ENCODE measurements around the gene CKS1B.

Gene CKS1B

DNA sequence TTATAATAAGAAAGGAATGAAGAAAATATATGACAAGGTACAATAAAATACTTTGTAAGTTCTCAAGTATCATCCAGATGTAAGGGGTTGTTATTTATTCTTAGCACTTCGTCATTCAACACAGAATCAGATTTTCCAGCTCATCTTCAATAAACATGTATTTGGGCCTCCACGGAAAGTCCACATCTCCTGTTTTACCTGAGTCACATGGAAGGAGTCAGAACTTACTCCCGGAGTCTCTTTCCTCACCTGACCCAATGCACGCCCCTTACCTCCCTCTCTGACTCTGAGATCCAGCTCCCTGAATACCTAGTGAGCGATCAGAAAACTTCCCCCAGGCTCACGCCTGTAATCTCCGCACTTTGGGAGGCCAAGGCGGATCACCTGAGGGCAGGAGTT lies 36.5 kb upstream of the CKS1B start:
- Histone ChIP-seq H3K27me3 (ENCODE audit: control insufficient read depth in 5 of 5, insufficient read depth in 4 of 5, low read length in 5 of 5) (no peaks in the 10 kb centered on the region), H3K4me3 (ENCODE audit: low read depth in 1 of 5, low read length in 5 of 5) (peak overlapping the region in 4 of 5 donors; percentile 95 to 99 (median 96)), H3K4me1 (ENCODE audit: control insufficient read depth in 5 of 5, insufficient read depth in 5 of 5, low read length in 5 of 5) (peaks cover 11 to 57% (median 52%) of the 10 kb centered on the region in 5 donors), H3K9me3 (ENCODE audit: control insufficient read depth in 5 of 5, low read length in 5 of 5) (no peaks in the 10 kb centered on the region), H3K36me3 (ENCODE audit: control insufficient read depth in 5 of 5, insufficient read depth in 5 of 5, low read length in 5 of 5) (no peaks in the 10 kb centered on the region), H3K27ac (ENCODE audit: low read depth, low read length) (peak overlapping the region; percentile 100), H3K9ac (ENCODE audit: low read length in 5 of 5) (peak overlapping the region; percentile 82 to 97 (median 94))

DNA sequence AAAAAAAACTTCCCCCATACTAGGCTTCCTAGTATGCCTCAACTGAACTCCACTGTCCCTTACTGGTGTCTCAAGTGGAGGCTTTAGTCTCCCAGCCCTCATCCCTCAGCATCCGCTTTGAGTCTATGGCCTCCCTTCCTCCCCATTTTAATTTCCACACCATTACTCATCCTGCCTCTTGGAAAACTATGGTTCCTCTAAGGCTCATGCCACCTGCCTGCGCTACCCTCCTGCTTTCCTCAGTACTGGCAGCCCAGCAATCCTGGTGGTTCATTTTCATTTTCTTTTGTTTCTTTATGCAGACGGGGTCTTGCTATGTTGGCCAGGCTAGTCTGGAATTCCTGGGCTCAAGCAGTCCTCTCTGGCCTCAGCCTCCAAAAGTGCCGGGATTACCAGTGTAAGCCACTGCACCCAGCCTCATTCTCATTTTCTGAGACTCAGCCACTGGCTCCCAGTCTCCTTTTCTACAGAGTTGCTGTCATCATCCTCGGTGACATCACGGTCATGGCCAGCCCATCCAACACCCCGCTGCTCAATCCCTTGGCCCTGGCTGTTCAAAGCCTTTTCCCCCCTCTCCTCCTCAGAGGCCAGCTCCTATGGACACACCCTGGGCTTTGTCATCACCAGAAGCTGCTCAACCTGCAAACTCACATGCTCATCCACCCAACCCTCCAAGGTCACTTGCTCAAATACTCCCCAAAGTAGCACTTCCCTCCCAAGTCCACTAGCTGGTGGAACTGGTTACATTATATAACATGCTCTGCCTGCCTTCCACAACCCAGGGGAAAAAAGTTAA lies 35.7 kb upstream of the CKS1B start:
- Histone ChIP-seq H3K27me3 (ENCODE audit: control insufficient read depth in 5 of 5, insufficient read depth in 4 of 5, low read length in 5 of 5) (no peaks in the 10 kb centered on the region), H3K9ac (ENCODE audit: low read length in 5 of 5) (no peak overlapping the region), H3K4me3 (ENCODE audit: low read depth in 1 of 5, low read length in 5 of 5) (no peak overlapping the region), H3K27ac (ENCODE audit: low read depth, low read length) (peak overlapping the region; percentile 100), H3K4me1 (ENCODE audit: control insufficient read depth in 5 of 5, insufficient read depth in 5 of 5, low read length in 5 of 5) (peaks cover 13 to 66% (median 59%) of the 10 kb centered on the region in 5 donors), H3K9me3 (ENCODE audit: control insufficient read depth in 5 of 5, low read length in 5 of 5) (no peaks in the 10 kb centered on the region), H3K36me3 (ENCODE audit: control insufficient read depth in 5 of 5, insufficient read depth in 5 of 5, low read length in 5 of 5) (no peaks in the 10 kb centered on the region)

DNA sequence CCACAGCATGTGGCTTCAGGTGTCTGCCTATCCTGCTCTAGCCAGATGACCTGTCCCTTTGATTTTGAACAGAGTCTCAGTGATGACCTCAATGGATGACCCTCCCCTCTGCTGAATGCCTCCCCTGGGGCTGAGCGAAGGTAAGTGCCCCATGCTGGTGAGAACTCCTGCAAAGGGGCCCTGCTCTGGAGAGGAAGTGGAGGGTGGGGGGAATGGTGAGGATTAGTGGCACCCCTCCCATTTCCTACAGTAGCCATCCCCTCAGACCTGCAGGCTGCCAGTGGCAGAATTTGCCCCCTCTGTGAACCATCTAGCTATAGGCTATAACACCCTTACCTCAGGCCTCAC lies 34.3 kb upstream of the CKS1B start:
- H3K36me3 ChIP-seq (ENCODE audit: control insufficient read depth in 5 of 5, insufficient read depth in 5 of 5, low read length in 5 of 5), result peaks cover 0 to 4% (median 2%) of the 10 kb centered on the region in 5 donors
- no peaks in the 10 kb centered on the region for H3K9me3 ChIP-seq (ENCODE audit: control insufficient read depth in 5 of 5, low read length in 5 of 5)
- peak overlapping the region; percentile 74 for H3K27ac ChIP-seq (ENCODE audit: low read depth, low read length)
- no peak overlapping the region for H3K9ac ChIP-seq (ENCODE audit: low read length in 5 of 5)
- peaks cover 21 to 77% (median 70%) of the 10 kb centered on the region in 5 donors for H3K4me1 ChIP-seq (ENCODE audit: control insufficient read depth in 5 of 5, insufficient read depth in 5 of 5, low read length in 5 of 5)
- H3K27me3 ChIP-seq (ENCODE audit: control insufficient read depth in 5 of 5, insufficient read depth in 4 of 5, low read length in 5 of 5), result no peaks in the 10 kb centered on the region
- H3K4me3 ChIP-seq (ENCODE audit: low read depth in 1 of 5, low read length in 5 of 5), result no peak overlapping the region

DNA sequence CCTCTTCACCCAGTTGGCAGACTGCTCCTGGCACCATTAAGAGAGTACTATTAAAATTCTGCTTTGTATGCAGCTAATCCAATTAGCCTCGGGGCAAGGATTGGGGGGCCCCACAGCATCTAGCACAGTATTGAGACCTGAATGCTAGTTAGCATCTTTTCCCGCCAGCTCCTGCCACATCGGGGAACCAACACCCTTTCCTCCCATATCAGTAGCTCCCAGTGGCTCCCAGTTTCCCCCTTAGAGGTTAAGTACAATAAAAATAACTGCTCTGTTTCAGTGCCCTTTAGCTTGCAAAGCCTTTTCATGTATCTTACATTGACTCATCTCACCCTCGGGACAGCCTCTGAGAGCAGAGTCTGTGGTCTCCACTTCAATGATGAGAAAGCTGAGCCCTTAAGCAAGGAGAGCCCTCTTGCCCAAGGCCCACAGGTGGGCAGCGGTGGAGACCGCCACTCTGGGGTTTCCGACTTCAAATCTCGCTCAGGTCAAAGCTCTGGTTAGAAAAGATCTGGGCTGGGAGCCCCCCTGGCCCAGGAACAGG lies 33.8 kb upstream of the CKS1B start:
- Histone ChIP-seq H3K27ac (ENCODE audit: low read depth, low read length) (peak overlapping the region; percentile 74), H3K4me3 (ENCODE audit: low read depth in 1 of 5, low read length in 5 of 5) (no peak overlapping the region), H3K9me3 (ENCODE audit: control insufficient read depth in 5 of 5, low read length in 5 of 5) (no peaks in the 10 kb centered on the region), H3K36me3 (ENCODE audit: control insufficient read depth in 5 of 5, insufficient read depth in 5 of 5, low read length in 5 of 5) (peaks cover 0 to 7% (median 2%) of the 10 kb centered on the region in 5 donors), H3K9ac (ENCODE audit: low read length in 5 of 5) (peak overlapping the region in 1 of 5 donors; percentile 3), H3K27me3 (ENCODE audit: control insufficient read depth in 5 of 5, insufficient read depth in 4 of 5, low read length in 5 of 5) (no peaks in the 10 kb centered on the region), H3K4me1 (ENCODE audit: control insufficient read depth in 5 of 5, insufficient read depth in 5 of 5, low read length in 5 of 5) (peaks cover 21 to 78% (median 73%) of the 10 kb centered on the region in 5 donors)

DNA sequence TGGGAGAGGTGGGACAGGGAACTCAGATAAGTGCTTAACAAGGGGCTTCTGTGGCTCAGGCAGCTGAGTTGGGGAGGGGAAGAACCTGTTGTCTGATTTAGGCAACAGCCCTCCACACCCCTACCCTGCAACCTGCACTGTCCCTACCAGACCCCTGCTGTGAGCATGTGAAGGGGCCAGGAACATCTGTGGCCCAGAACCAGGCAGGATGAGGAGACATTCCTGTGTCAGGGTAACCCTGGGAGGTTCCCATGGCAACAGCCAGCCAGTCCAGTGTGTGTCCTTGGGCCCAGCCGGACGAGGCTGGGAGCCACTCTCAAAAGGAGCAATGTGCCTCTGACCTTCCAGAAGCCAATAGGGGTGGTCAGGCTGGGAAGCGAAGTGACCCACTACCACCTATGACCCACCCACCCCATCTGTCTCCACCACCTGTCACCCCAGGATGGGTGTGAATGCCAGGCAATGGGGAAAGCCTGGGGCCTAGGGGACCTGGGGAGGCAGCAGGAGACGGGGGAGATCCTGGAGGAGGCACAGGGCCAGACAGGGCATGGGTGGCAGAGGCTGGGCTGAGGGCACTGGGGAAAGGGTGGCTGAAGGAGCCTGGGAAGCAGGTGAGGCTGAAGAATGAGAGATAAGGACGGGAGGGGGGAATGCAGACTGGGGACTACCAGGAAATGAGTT lies 33.0 kb upstream of the CKS1B start:
- Histone ChIP-seq H3K27ac (ENCODE audit: low read depth, low read length) (peak overlapping the region; percentile 74), H3K4me1 (ENCODE audit: control insufficient read depth in 5 of 5, insufficient read depth in 5 of 5, low read length in 5 of 5) (peaks cover 21 to 77% (median 73%) of the 10 kb centered on the region in 5 donors), H3K27me3 (ENCODE audit: control insufficient read depth in 5 of 5, insufficient read depth in 4 of 5, low read length in 5 of 5) (no peaks in the 10 kb centered on the region), H3K9ac (ENCODE audit: low read length in 5 of 5) (peak overlapping the region; percentile 45 to 63 (median 52)), H3K9me3 (ENCODE audit: control insufficient read depth in 5 of 5, low read length in 5 of 5) (no peaks in the 10 kb centered on the region), H3K36me3 (ENCODE audit: control insufficient read depth in 5 of 5, insufficient read depth in 5 of 5, low read length in 5 of 5) (peaks cover 0 to 15% (median 6%) of the 10 kb centered on the region in 5 donors), H3K4me3 (ENCODE audit: low read depth in 1 of 5, low read length in 5 of 5) (no peak overlapping the region)

DNA sequence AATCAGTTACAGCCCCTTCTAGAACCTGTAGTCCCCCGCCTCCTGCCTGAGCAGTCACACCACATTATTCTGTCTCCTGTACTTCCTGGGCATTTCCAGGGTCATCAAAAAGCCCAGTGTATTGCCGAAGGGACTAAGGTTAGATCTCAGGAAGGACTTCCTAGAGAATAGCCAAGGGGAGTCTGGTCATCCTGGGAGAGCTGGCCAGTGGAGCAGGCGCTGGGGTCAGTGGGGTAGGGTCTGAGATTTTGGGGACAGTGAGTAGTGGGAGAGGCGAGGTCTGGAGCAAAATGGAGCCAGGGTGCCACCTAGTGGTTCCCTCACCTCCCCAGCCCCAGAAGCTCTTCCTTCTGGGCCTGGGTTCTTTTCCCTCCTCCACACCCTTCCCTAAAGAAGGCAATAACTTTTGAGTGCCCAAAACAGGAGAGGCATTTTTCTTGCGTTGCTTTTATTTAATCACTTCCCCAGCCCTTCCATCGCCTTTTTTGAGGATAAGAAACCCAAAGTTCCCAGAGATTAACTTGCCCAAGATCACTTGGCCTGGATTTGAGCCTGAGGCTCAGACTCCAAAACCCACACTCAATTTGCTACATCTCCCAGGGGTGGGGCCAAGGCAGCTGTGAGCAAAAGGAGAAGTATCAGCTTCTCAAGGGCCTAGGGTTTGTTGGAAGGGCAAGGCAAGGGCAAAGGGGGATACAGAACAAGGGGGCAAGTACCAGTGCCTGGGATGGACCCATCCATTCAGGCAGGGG lies 30.7 kb upstream of the CKS1B start:
- Histone ChIP-seq H3K9me3 (ENCODE audit: control insufficient read depth in 5 of 5, low read length in 5 of 5) (no peaks in the 10 kb centered on the region), H3K4me1 (ENCODE audit: control insufficient read depth in 5 of 5, insufficient read depth in 5 of 5, low read length in 5 of 5) (peaks cover 21 to 67% (median 66%) of the 10 kb centered on the region in 5 donors), H3K4me3 (ENCODE audit: low read depth in 1 of 5, low read length in 5 of 5) (no peak overlapping the region), H3K27ac (ENCODE audit: low read depth, low read length) (peak overlapping the region; percentile 74), H3K36me3 (ENCODE audit: control insufficient read depth in 5 of 5, insufficient read depth in 5 of 5, low read length in 5 of 5) (peaks cover 0 to 36% (median 21%) of the 10 kb centered on the region in 5 donors), H3K9ac (ENCODE audit: low read length in 5 of 5) (peak overlapping the region; percentile 16 to 72 (median 52)), H3K27me3 (ENCODE audit: control insufficient read depth in 5 of 5, insufficient read depth in 4 of 5, low read length in 5 of 5) (no peaks in the 10 kb centered on the region)

DNA sequence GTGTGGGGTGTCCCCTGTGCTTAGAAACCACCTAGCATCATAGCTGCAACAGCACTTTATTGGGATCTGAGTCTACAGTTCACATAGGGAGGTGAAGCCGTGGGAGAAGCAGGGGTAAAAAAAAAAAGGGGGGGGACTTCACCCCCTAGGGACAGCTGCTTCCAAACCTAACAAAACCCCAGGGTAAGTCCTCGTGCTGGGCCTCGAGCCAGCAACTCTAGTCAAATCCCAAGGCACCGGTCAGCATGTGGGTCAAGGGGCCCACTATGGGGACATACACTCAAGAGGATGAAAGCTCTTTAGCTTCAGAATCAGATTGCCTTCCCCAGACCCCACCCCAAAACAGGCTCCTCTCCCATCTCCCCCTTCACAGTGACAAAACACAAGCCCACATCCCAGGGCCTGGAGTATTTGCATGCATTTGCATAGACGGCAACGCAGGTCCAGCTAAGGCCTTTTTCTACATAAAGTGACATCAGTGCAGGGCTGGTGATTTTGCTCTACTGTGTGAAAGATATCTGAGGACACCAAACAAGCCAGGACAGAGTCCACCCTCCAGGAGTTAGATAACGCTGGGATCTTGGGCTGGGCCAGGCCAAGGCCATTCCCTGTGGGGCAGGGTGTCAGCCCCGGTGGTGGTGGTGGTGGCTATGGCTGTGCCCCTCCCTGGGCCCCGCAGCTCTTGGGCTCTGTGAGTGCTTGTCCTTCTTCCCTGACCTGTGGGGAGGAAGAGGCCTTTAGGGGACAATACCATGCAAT lies 29.9 kb upstream of the CKS1B start:
- H3K27ac ChIP-seq (ENCODE audit: low read depth, low read length), result peak overlapping the region; percentile 74
- no peaks in the 10 kb centered on the region for H3K9me3 ChIP-seq (ENCODE audit: control insufficient read depth in 5 of 5, low read length in 5 of 5)
- no peaks in the 10 kb centered on the region for H3K27me3 ChIP-seq (ENCODE audit: control insufficient read depth in 5 of 5, insufficient read depth in 4 of 5, low read length in 5 of 5)
- peaks cover 21 to 67% (median 66%) of the 10 kb centered on the region in 5 donors for H3K4me1 ChIP-seq (ENCODE audit: control insufficient read depth in 5 of 5, insufficient read depth in 5 of 5, low read length in 5 of 5)
- H3K36me3 ChIP-seq (ENCODE audit: control insufficient read depth in 5 of 5, insufficient read depth in 5 of 5, low read length in 5 of 5), result peaks cover 0 to 36% (median 21%) of the 10 kb centered on the region in 5 donors
- H3K9ac ChIP-seq (ENCODE audit: low read length in 5 of 5), result peak overlapping the region; percentile 16 to 72 (median 52)
- H3K4me3 ChIP-seq (ENCODE audit: low read depth in 1 of 5, low read length in 5 of 5), result peak overlapping the region in 1 of 5 donors; percentile 23

DNA sequence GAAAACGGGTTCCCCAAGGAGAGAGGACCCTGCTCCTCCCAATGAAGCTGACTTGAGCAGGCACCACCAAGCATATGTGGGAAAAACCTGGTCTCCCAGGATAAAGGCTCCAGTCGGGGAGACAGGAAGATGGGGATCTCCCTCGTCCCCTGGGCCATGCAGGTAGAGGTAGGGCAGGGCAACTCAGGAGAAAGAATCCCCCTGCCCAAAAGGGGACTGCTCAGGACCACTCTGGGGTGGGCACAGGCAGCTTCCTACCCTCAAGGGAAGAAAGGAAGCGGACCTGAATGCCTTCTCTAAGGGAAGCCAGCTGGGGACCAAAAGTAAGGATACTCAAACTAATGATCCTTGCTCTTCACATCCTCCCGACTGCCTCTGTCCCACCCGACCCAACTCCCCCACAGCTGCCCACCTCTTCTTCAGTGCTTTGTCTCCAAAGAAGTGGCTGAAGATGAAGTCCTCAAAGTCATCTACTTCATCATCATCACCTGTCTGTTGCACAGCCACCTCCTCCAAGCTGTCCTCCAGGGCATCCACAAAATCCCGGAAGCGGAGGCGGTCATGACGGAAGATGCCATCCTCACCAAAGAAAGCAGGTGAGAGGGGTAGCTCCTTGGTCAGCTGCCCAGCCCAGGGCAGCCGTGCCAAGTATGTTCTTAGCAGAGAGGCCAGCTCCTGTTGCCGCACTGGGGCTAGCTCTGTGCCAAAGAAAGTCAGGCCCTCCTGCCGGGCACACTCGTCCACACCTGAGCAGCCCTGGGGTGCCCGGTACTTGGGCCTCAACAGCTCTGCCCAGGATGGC lies 29.1 kb upstream of the CKS1B start:
- H3K9me3 ChIP-seq (ENCODE audit: control insufficient read depth in 5 of 5, low read length in 5 of 5), result no peaks in the 10 kb centered on the region
- H3K9ac ChIP-seq (ENCODE audit: low read length in 5 of 5), result peak overlapping the region in 1 of 5 donors; percentile 20
- H3K4me3 ChIP-seq (ENCODE audit: low read depth in 1 of 5, low read length in 5 of 5), result peak overlapping the region in 2 of 5 donors; percentile 17 to 23
- peaks cover 0 to 38% (median 22%) of the 10 kb centered on the region in 5 donors for H3K36me3 ChIP-seq (ENCODE audit: control insufficient read depth in 5 of 5, insufficient read depth in 5 of 5, low read length in 5 of 5)
- no peaks in the 10 kb centered on the region for H3K27me3 ChIP-seq (ENCODE audit: control insufficient read depth in 5 of 5, insufficient read depth in 4 of 5, low read length in 5 of 5)
- H3K27ac ChIP-seq (ENCODE audit: low read depth, low read length), result peak overlapping the region; percentile 74
- H3K4me1 ChIP-seq (ENCODE audit: control insufficient read depth in 5 of 5, insufficient read depth in 5 of 5, low read length in 5 of 5), result peaks cover 21 to 61% (median 61%) of the 10 kb centered on the region in 5 donors
